K562 (cell line): ENCODE measurements around the gene KCTD11. TPM values are rescaled to one million over a fixed set of nuclear protein-coding genes. Genes with fewer than 3 reads are reported as not detected.
A peak's percentile ranks its signal among the peaks of the same experiment; 100 is the strongest.

Experiments used
- BRF2 ChIP-seq: IDR thresholded peaks from 3 replicates; pipeline ENCODE4 v1.6.1; 2011; ENCODE audit warnings: borderline replicate concordance, mild to moderate bottlenecking; ENCODE audit not compliant: insufficient read length, insufficient read depth
- NUFIP1 ChIP-seq: fragments of 450-650 bp; IDR thresholded peaks from 2 replicates; pipeline ENCODE4 v1.6.1; 2018; ENCODE audit not compliant: partially characterized antibody
- POLR2AphosphoS2 ChIP-seq: IDR thresholded peaks from 2 replicates; pipeline ENCODE4 v1.6.1; 2012; ENCODE audit warnings: low read length, improper control_type of control experiment
- REST ChIP-seq, 2 experiments: fragments of 450-650 bp; formaldehyde crosslinking in 1 of 2; IDR thresholded peaks; 2 replicates each; pipeline versions ENCODE4 v1.4.0 to v1.6.1; 2014 to 2020; ENCODE audit warnings: mild to moderate bottlenecking in 2 of 2, borderline replicate concordance in 1 of 2, low read depth in 1 of 2
- ZNF778 ChIP-seq: fragments of 450-650 bp; formaldehyde crosslinking; IDR thresholded peaks from 2 replicates; pipeline ENCODE4 v1.4.0; 2020; ENCODE audit warnings: mild to moderate bottlenecking, moderate library complexity
- polyA plus RNA-seq, 8 experiments: library from polyadenylated mRNA; depleted of rRNA in 4 of 8; stranded (reverse) in 5 of 8; unstranded in 3 of 8; fragments of >200 nt; fragmentation: Nextera tagmentation in 2 of 8; fragmentation: Illumina TruSeq in 1 of 8; extraction: Ambion mirVana in 2 of 8; extraction: Trizol in 1 of 8; gene quantifications; 2 replicates each; pipeline versions ENCODE4 v1.2.1 to v1.2.3, GENCODE V29; 2011 to 2014; ENCODE audit warnings: inconsistent platforms in 1 of 8, missing spikeins in 1 of 8
- total RNA-seq, 7 experiments: library from RNA; depleted of rRNA in 6 of 7; stranded (reverse); fragments of >200 nt in 6 of 7; fragmentation: Illumina TruSeq in 2 of 7; extraction: Trizol in 2 of 7; gene quantifications; 2 replicates each; pipeline versions ENCODE4 v1.2.1 to v1.2.3, GENCODE V29; 2011 to 2021; ENCODE audit warnings: low replicate concordance in 1 of 7

The KCTD11 gene
- total and polyA plus RNA-seq, 9 of the 15 experiments (the other 6 are each of a cell fraction or from before 2014, with no cell fraction given), result 0.01 to 3.2 (median 2.5) TPM; not detected in 1

GRCh38 chr17:7313088-7313889, 38.7 kb upstream of the KCTD11 start (continued):
- TF ChIP-seq POLR2AphosphoS2 (peak; percentile 73; the same call in 1 of the 2 replicates), BRF2 (no peak), REST (IDR thresholded peaks at IDR 0.05; ENCODE audit: borderline replicate concordance) (no peak), REST (CRISPR knock-in tag; IDR thresholded peaks at IDR 0.05; ENCODE audit: low read depth) (no peak), NUFIP1 (no peak), ZNF778 (CRISPR knock-in tag) (no peak)
- TF ChIP-seq, all 486 proteins: peak for 11
